IMR-90 (cell line): ENCODE measurements around the gene DCTN2. TPM values are rescaled to one million over a fixed set of nuclear protein-coding genes. Genes with fewer than 3 reads are reported as not detected.

ENCODE experiments used
- ATAC-seq: fragments of 200-7000 bp; cut with Tn5 transposase; 2 replicates; pipeline ENCODE4 v1.9.1; 2020; ENCODE audit warnings: low read depth, mild to moderate bottlenecking, moderate library complexity
- BruUV-seq: library from RNA; stranded (reverse); fragments of 400-500 nt; replicated peaks from 2 replicates; lab custom pipeline; 2021; lab: Mats Ljungman, UMichigan
- CTCF ChIA-PET: fragments of 300-600 bp; formaldehyde crosslinking; extraction: SDS; loops from one replicate; lab custom pipeline; 2021; ENCODE audit warnings: antibody characterized with exemption; lab: Yijun Ruan, JAX
- POLR2A ChIA-PET: fragments of 300-600 bp; sonication (Branson Sonifier 250); formaldehyde crosslinking; loops from one replicate; lab custom pipeline; 2022; ENCODE audit warnings: antibody characterized with exemption; ENCODE audit not compliant: unreplicated experiment; lab: Charles Lee
- DNase-seq: peaks from one replicate; pipeline ENCODE4 v3.0.0; 2013
- H2AFZ ChIP-seq: replicated peaks from 2 replicates; pipeline ENCODE3; 2013; ENCODE audit warnings: low read length, mild to moderate bottlenecking; ENCODE audit not compliant: poor library complexity
- H2AK5ac ChIP-seq: 2 replicates; pipeline ENCODE4 v1.6.1; 2013; ENCODE audit warnings: low read depth, low read length, inconsistent platforms
- H2AK9ac ChIP-seq: replicated peaks from 2 replicates; pipeline ENCODE3; 2013; ENCODE audit warnings: mild to moderate bottlenecking, low read depth, low read length, moderate library complexity; ENCODE audit not compliant: poor library complexity
- H2BK120ac ChIP-seq: 2 replicates; pipeline ENCODE4 v1.6.1; 2013; ENCODE audit warnings: low read depth, low read length, inconsistent platforms
- H2BK15ac ChIP-seq: 3 replicates; pipeline ENCODE4 v1.6.1; 2013; ENCODE audit warnings: low read depth, low read length, inconsistent platforms
- H2BK20ac ChIP-seq: 2 replicates; pipeline ENCODE4 v1.6.1; 2013; ENCODE audit warnings: low read depth, mild to moderate bottlenecking, inconsistent platforms, low read length, moderate library complexity
- H2BK5ac ChIP-seq: 2 replicates; pipeline ENCODE4 v1.6.1; 2013; ENCODE audit warnings: mild to moderate bottlenecking, low read depth, low read length, inconsistent platforms; ENCODE audit not compliant: poor library complexity, severe bottlenecking
- H3K14ac ChIP-seq: replicated peaks from 2 replicates; pipeline ENCODE4 v1.6.1; 2013; ENCODE audit warnings: low read depth, low read length, inconsistent platforms
- H3K18ac ChIP-seq: 2 replicates; pipeline ENCODE4 v1.6.1; 2013; ENCODE audit warnings: low read depth, low read length, control low read depth
- H3K23ac ChIP-seq: 2 replicates; pipeline ENCODE4 v1.6.1; 2013; ENCODE audit warnings: low read depth, low read length, inconsistent platforms
- H3K27ac ChIP-seq: 2 replicates; pipeline ENCODE4 v1.5.1; 2013; ENCODE audit warnings: mild to moderate bottlenecking, control low read depth, low read length; ENCODE audit not compliant: insufficient read depth
- H3K27me3 ChIP-seq: 2 replicates; pipeline ENCODE4 v1.6.1; 2013; ENCODE audit warnings: low read length; ENCODE audit not compliant: control insufficient read depth, insufficient read depth
- H3K36me3 ChIP-seq: 2 replicates; pipeline ENCODE4 v1.6.1; 2013; ENCODE audit warnings: low read length, mixed read lengths; ENCODE audit not compliant: control insufficient read depth, insufficient read depth
- H3K4ac ChIP-seq: 2 replicates; pipeline ENCODE4 v1.6.1; 2013; ENCODE audit warnings: low read depth, low read length, inconsistent platforms
- H3K4me1 ChIP-seq: 2 replicates; pipeline ENCODE4 v1.6.1; 2013; ENCODE audit warnings: low read length, mixed read lengths; ENCODE audit not compliant: control insufficient read depth, insufficient read depth
- H3K4me2 ChIP-seq: 2 replicates; pipeline ENCODE4 v1.6.1; 2013; ENCODE audit warnings: low read depth, mild to moderate bottlenecking, control low read depth, low read length, moderate library complexity
- H3K4me3 ChIP-seq: 2 replicates; pipeline ENCODE4 v1.5.1; 2013; ENCODE audit warnings: low read depth, mild to moderate bottlenecking, control low read depth, low read length, moderate library complexity; ENCODE audit not compliant: insufficient read depth
- H3K56ac ChIP-seq: 2 replicates; pipeline ENCODE4 v1.6.1; 2013; ENCODE audit warnings: low read length, inconsistent platforms; ENCODE audit not compliant: insufficient read depth; ENCODE audit errors: extremely low read depth
- H3K79me1 ChIP-seq, 2 experiments: 2 replicates each; pipeline ENCODE4 v1.6.1; 2013; ENCODE audit warnings: low read length in 2 of 2, inconsistent platforms in 1 of 2, low read depth in 1 of 2
- H3K9ac ChIP-seq: 2 replicates; pipeline ENCODE4 v1.6.1; 2013; ENCODE audit warnings: low read depth, low read length, control low read depth
- H3K9me1 ChIP-seq: 2 replicates; pipeline ENCODE4 v1.6.1; 2013; ENCODE audit warnings: low read length, inconsistent platforms; ENCODE audit not compliant: insufficient read depth
- H3K9me3 ChIP-seq: 2 replicates; pipeline ENCODE4 v1.6.1; 2013; ENCODE audit warnings: low read length; ENCODE audit not compliant: control insufficient read depth, insufficient read depth
- H4K20me1 ChIP-seq: 2 replicates; pipeline ENCODE4 v1.6.1; 2013; ENCODE audit warnings: low read length, inconsistent platforms; ENCODE audit not compliant: insufficient read depth
- H4K5ac ChIP-seq: 2 replicates; pipeline ENCODE4 v1.6.1; 2013; ENCODE audit warnings: mild to moderate bottlenecking, low read depth, low read length, control low read depth
- H4K8ac ChIP-seq, 2 experiments: 2 replicates each; pipeline ENCODE4 v1.6.1; 2013; ENCODE audit warnings: low read depth in 2 of 2, low read length in 2 of 2, control low read depth in 1 of 2, inconsistent platforms in 1 of 2
- H4K91ac ChIP-seq: 2 replicates; pipeline ENCODE4 v1.6.1; 2013; ENCODE audit warnings: low read depth, low read length, inconsistent platforms; ENCODE audit not compliant: insufficient read depth
- MAZ ChIP-seq: IDR thresholded peaks from 2 replicates; pipeline ENCODE4 v1.6.1; 2012; ENCODE audit warnings: low read depth, mild to moderate bottlenecking, low read length, improper control_type of control experiment, moderate library complexity, borderline replicate concordance
- SMC3 ChIP-seq: fragments of 150-350 bp; IDR thresholded peaks from 2 replicates; pipeline ENCODE4 v1.6.1; 2016; ENCODE audit warnings: low read depth, mild to moderate bottlenecking, antibody characterized with exemption, low read length, moderate library complexity
- WGBS, 2 experiments: methylation state at CpG; one replicate each; pipeline versions ENCODE4 v1.1.5 to v1.1.7; 2013; ENCODE audit warnings: missing lambda C conversion rate in 2 of 2; ENCODE audit not compliant: insufficient read length in 1 of 2; ENCODE audit errors: extremely low coverage in 2 of 2; 5-methylcytosine and 5-hydroxymethylcytosine counted together
- dilution Hi-C: fragments of 300-500 bp; cut with HindIII; formaldehyde crosslinking; loops from one replicate; pipeline ENCODE4 v1.14.3; 2018; ENCODE audit warnings: low sequenced_read_pairs; ENCODE audit not compliant: unreplicated experiment
- in situ Hi-C: fragments of 300-500 bp; cut with MboI; formaldehyde crosslinking; loops from 3 replicates; pipeline ENCODE4 v1.14.3; 2019; ENCODE audit warnings: low sequenced_read_pairs, inconsistent platforms, mixed read lengths
- intact Hi-C: fragments of 100-400 bp; cut with micrococcal nuclease; formaldehyde crosslinking; loops from 2 replicates; pipeline ENCODE4 v1.10.0; 2022
- polyA plus RNA-seq, 3 experiments: library from polyadenylated mRNA; depleted of rRNA; stranded (reverse); fragments of >200 nt; gene quantifications; 2 replicates each; pipeline ENCODE4 v1.2.3, GENCODE V29; 2012; ENCODE audit warnings: low replicate concordance in 1 of 3
- total RNA-seq: library from RNA; depleted of rRNA; stranded (reverse); fragments of >200 nt; gene quantifications from 2 replicates; pipeline ENCODE4 v1.2.3, GENCODE V29; 2012
- TF ChIP-seq, protein P1 (sequence below): conservative IDR thresholded peaks from 2 replicates; pipeline ENCODE4 v1.5.1; 2012; ENCODE audit warnings: mild to moderate bottlenecking, low read depth, low read length, improper control_type of control experiment

Gene DCTN2
- total and polyA plus RNA-seq, 2 of the 4 experiments (the other 2 are of a cell fraction), result 125 to 130 TPM

DNA sequence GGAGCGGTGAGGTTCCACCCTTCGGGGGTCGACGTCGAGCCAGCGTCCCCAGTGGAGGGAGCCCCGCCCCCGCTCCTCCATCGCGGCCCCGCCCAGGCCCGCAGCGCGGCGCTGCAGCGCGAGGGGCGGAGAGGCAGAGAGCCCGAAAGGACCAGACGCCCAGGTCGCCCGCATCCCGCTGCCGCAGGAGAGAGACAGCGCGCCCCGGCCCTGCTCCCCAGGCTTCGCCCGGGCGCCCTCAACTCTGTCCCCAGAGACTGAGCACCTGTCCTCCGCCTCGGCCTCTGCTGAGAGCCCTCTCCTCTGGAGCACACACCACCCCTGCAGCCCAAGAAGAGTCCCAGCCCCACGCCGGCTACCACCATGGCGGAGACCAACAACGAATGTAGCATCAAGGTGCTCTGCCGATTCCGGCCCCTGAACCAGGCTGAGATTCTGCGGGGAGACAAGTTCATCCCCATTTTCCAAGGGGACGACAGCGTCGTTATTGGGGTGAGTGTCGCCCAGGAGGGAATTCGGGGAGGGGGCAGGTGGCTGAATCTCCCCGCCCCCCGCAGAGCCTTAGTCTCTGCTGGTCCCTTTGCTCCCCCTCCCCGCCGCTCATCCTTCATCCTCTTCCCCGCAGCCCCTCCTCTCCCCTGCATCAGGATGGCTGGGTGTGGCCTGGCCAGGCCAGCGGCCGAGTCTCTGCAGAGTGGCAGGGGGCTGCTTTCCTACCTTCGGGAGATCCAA is 3.1 kb upstream of the DCTN2 start, which contains the start of gene KIF5A:
TSS of gene KIF5A (plus strand) at position 136 of the 732 bp plus-strand sequence. CDS start at position 364, 228 bp downstream.
- Histone ChIP-seq H2BK15ac (no peak within 1 kb of the TSS), H3K4me2 (peak within 1 kb of the TSS; percentile 76), H2AFZ (peak within 1 kb of the TSS; percentile 82), H3K27ac (no peak within 1 kb of the TSS), H4K8ac (peak within 1 kb of the TSS in 1 of 2 experiments; percentile 56; a peak in 1 of 4 replicates), H3K4me1 (peaks cover 10% of the 10 kb centered on the region), H3K9ac (peak within 1 kb of the TSS; percentile 34; the same call in 1 of the 2 replicates), H3K56ac (no peak within 1 kb of the TSS), H2AK9ac (no peak within 1 kb of the TSS), H3K9me3 (no peaks in the 10 kb centered on the region), H3K18ac (no peak within 1 kb of the TSS), H3K79me1 (peaks cover 7 to 22% of the 10 kb centered on the region in 2 experiments; a peak in 3 of 4 replicates), H3K27me3 (peaks cover 46% of the 10 kb centered on the region), H2BK20ac (no peak within 1 kb of the TSS), H2BK120ac (0 out of 2 replicates have a peak within 1 kb of the TSS, but pooled peaks have one; percentile 40), H3K4ac (no peak within 1 kb of the TSS), H3K4me3 (peak within 1 kb of the TSS; percentile 51), H4K20me1 (peaks cover 10% of the 10 kb centered on the region), H3K36me3 (no peaks in the 10 kb centered on the region), H4K5ac (no peak within 1 kb of the TSS), H3K14ac (no peak within 1 kb of the TSS), H2BK5ac (no peak within 1 kb of the TSS), H3K9me1 (peaks cover 16% of the 10 kb centered on the region), H3K23ac (no peak within 1 kb of the TSS), H2AK5ac (no peak within 1 kb of the TSS), H4K91ac (no peak within 1 kb of the TSS)
- ATAC-seq (peak; percentile 25; the same call in 1 of the 2 replicates), DNase-seq (no peak)
- no peak for TF ChIP-seq SMC3
- 0 out of 2 replicates have a peak, but pooled peaks have one; percentile 12 for TF ChIP-seq MAZ
- TF ChIP-seq, protein P1, sequence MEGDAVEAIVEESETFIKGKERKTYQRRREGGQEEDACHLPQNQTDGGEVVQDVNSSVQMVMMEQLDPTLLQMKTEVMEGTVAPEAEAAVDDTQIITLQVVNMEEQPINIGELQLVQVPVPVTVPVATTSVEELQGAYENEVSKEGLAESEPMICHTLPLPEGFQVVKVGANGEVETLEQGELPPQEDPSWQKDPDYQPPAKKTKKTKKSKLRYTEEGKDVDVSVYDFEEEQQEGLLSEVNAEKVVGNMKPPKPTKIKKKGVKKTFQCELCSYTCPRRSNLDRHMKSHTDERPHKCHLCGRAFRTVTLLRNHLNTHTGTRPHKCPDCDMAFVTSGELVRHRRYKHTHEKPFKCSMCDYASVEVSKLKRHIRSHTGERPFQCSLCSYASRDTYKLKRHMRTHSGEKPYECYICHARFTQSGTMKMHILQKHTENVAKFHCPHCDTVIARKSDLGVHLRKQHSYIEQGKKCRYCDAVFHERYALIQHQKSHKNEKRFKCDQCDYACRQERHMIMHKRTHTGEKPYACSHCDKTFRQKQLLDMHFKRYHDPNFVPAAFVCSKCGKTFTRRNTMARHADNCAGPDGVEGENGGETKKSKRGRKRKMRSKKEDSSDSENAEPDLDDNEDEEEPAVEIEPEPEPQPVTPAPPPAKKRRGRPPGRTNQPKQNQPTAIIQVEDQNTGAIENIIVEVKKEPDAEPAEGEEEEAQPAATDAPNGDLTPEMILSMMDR, result no peak
- no TSS peak for BruUV-seq
- in situ Hi-C loops, result no loop called here
- intact Hi-C loops, result no loop called here
- POLR2A ChIA-PET, result no interaction called here
- 14% methylated on average over 12 of the region's 52 CpGs; no CpG with 5 or more reads in 1 of the 2 experiments for WGBS, 2 experiments
- CTCF ChIA-PET, result no interaction called here
- dilution Hi-C loops, result loop anchor here (25.0 kb wide), 1 partner anchor 112 kb away; no protein-coding TSS in a partner anchor
